Sigmoid colon (tissue), 7 donors: ENCODE results near the gene MOB3B. TPM values are rescaled to one million over a fixed set of nuclear protein-coding genes. Genes with fewer than 3 reads are reported as not detected.

Experiments used
- DNase-seq: peaks from one replicate; pipeline ENCODE4 v3.0.0-alpha.2; 2019
- H3K27ac ChIP-seq, 4 donors: fragments of 200-600 bp; sonication (generic); one replicate each; pipeline ENCODE4 v1.5.1; 2016 to 2019; ENCODE audit warnings: mild to moderate bottlenecking in 1 of 4
- H3K27me3 ChIP-seq, 3 donors: fragments of 200-600 bp; sonication (generic); one replicate each; pipeline ENCODE4 v1.5.1; 2019; ENCODE audit warnings: mild to moderate bottlenecking in 1 of 3
- H3K36me3 ChIP-seq, 4 donors: fragments of 200-600 bp; sonication (generic); one replicate each; pipeline ENCODE4 v1.5.1; 2016 to 2019
- H3K4me1 ChIP-seq, 4 donors: fragments of 200-600 bp; sonication (generic); one replicate each; pipeline ENCODE4 v1.5.1; 2017 to 2019
- H3K4me3 ChIP-seq, 4 donors: fragments of 200-600 bp; sonication (generic); one replicate each; pipeline ENCODE4 v1.5.1; 2017 to 2019; ENCODE audit warnings: mild to moderate bottlenecking in 2 of 4, moderate library complexity in 1 of 4
- H3K9me3 ChIP-seq, 4 donors: fragments of 200-600 bp in 3 of 4; sonication (generic) in 3 of 4; one replicate each; pipeline versions ENCODE4 v1.5.1 to v1.6.1; 2013 to 2019
- EP300 ChIP-seq, 4 donors: sonication (generic); formaldehyde crosslinking; IDR thresholded peaks; one replicate each; pipeline ENCODE4 v1.6.1; 2017; ENCODE audit warnings: antibody characterized with exemption in 4 of 4
- POLR2A ChIP-seq, 2 donors: fragments of 450-650 bp; IDR thresholded peaks; one replicate each; pipeline ENCODE4 v1.6.1; 2016; ENCODE audit warnings: antibody characterized with exemption in 2 of 2, mild to moderate bottlenecking in 2 of 2, moderate library complexity in 2 of 2
- POLR2AphosphoS5 ChIP-seq, 4 donors: sonication (generic); formaldehyde crosslinking; IDR thresholded peaks; one replicate each; pipeline ENCODE4 v1.6.1; 2017; ENCODE audit warnings: antibody characterized with exemption in 4 of 4
- WGBS, 2 donors: extraction: QIAGEN DNeasy Blood & Tissue Kit; methylation state at CpG; one replicate each; pipeline ENCODE4 v1.1.7; 2013; 5-methylcytosine and 5-hydroxymethylcytosine counted together
- intact Hi-C: fragments of 100-400 bp; cut with DNase I; formaldehyde crosslinking; loops from one replicate; pipeline ENCODE4 v1.15.1; 2023
- polyA plus RNA-seq, 3 donors: library from polyadenylated mRNA; stranded (reverse); fragments of 200-250 nt; gene quantifications; one replicate each; pipeline ENCODE4 v1.2.3, GENCODE V29; 2013
- total RNA-seq, 4 donors: library from RNA; depleted of rRNA; stranded (reverse); fragments of >200 nt; gene quantifications; one replicate each; pipeline ENCODE4 v1.1.0, GENCODE V29; 2016
- TF ChIP-seq, protein P1 (sequence below), 4 experiments: fragments of 450-650 bp in 3 of 4; fragments of 200-600 bp in 1 of 4; IDR thresholded peaks; one replicate each; pipeline ENCODE4 v1.5.1; 2016 to 2019; ENCODE audit warnings: antibody characterized with exemption in 4 of 4, mild to moderate bottlenecking in 3 of 4, moderate library complexity in 2 of 4
- donor health status: healthy with polysubstance abuse.
- donor health status: Bipolar disorder and iron deficiency.
- donor health status: healthy.

Gene MOB3B
- total and polyA plus RNA-seq, 7 donors: 6.9 to 23.4 (median 16.1) TPM

DNA sequence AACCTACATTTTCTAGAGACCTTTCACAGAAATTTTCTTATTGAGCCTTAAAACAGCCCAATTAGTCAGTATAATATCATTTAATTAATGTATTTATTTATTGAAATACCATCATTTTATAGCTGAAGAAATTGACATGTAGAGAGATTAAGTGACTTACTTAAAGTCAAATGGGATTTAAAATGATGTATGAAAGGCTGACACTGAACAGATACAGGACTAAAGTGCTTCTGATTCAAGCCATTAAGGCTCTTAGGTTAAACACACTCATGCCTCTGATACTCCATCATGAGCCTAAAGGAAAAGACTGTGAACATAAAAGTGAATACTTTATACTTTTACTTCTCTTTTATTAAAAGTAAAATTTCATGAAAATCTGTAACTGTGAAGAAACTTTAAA is 30.8 kb upstream of the MOB3B start:
- Histone ChIP-seq H3K4me1 (peaks cover 0 to 1% (median 0%) of the 10 kb centered on the region in 4 donors), H3K27me3 (no peaks in the 10 kb centered on the region), H3K27ac (no peak overlapping the region), H3K4me3 (no peak overlapping the region), H3K36me3 (peaks cover 6 to 90% (median 18%) of the 10 kb centered on the region in 4 donors), H3K9me3 (no peaks in the 10 kb centered on the region)
- DNase-seq: no peak
- TF ChIP-seq POLR2AphosphoS5 (IDR thresholded peaks at IDR 0.05): no peak
- TF ChIP-seq EP300 (IDR thresholded peaks at IDR 0.05): no peak
- no peak for TF ChIP-seq POLR2A (IDR thresholded peaks at IDR 0.05)
- TF ChIP-seq, protein P1, sequence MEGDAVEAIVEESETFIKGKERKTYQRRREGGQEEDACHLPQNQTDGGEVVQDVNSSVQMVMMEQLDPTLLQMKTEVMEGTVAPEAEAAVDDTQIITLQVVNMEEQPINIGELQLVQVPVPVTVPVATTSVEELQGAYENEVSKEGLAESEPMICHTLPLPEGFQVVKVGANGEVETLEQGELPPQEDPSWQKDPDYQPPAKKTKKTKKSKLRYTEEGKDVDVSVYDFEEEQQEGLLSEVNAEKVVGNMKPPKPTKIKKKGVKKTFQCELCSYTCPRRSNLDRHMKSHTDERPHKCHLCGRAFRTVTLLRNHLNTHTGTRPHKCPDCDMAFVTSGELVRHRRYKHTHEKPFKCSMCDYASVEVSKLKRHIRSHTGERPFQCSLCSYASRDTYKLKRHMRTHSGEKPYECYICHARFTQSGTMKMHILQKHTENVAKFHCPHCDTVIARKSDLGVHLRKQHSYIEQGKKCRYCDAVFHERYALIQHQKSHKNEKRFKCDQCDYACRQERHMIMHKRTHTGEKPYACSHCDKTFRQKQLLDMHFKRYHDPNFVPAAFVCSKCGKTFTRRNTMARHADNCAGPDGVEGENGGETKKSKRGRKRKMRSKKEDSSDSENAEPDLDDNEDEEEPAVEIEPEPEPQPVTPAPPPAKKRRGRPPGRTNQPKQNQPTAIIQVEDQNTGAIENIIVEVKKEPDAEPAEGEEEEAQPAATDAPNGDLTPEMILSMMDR (IDR thresholded peaks at IDR 0.05): no peak
- intact Hi-C loops: no loop called here

DNA sequence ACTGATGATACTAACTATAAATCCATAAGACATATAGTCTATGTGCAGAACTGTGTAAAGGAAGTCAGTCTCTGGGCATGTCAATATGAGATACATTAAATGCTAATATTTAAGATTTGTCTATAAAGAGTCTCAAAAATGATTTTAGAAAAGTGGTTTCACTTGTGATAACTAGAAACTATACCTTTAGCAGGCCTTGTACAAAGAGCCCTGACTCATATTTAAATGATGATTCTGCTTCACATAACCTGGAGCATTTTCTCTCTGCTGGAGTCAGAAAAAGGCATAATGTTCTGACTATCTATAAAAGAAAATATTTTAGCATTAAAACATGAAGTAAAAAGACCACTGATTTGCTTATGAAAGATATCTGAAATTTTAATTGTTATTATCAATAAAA is 28.7 kb upstream of the MOB3B start:
- intact Hi-C loops: no loop called here
- peaks cover 6 to 92% (median 24%) of the 10 kb centered on the region in 4 donors for H3K36me3 ChIP-seq
- TF ChIP-seq POLR2A (IDR thresholded peaks at IDR 0.05) (no peak), POLR2AphosphoS5 (IDR thresholded peaks at IDR 0.05) (no peak), EP300 (IDR thresholded peaks at IDR 0.05) (no peak)
- TF ChIP-seq, protein P1 (IDR thresholded peaks at IDR 0.05): no peak

DNA sequence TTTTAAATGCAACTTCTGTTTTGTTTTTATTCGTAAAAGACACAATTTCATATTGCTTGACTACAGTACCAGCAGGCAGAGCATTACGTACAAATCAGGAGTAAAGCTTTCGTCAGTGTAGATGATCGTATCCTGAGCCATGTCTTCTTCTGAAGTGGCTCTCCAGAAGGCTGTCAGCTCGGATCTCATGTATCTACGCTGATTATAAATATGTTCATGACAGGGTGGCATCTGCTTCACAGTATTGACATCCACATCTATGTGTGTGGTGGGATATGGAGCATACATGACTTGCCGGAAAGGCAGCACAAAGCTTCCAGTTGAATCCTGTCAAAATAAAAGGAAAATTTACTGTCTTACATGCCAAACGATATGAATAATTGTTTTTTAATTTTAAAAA is 26.9 kb upstream of the MOB3B start:
- Histone ChIP-seq H3K4me3 (no peak overlapping the region), H3K4me1 (no peaks in the 10 kb centered on the region), H3K36me3 (peaks cover 5 to 96% (median 23%) of the 10 kb centered on the region in 4 donors), H3K9me3 (no peaks in the 10 kb centered on the region), H3K27me3 (no peaks in the 10 kb centered on the region), H3K27ac (no peak overlapping the region)
- WGBS, 2 donors: 93 to 94% methylated on average over 8 of the region's 8 CpGs
- intact Hi-C loops: no loop called here
- TF ChIP-seq, protein P1 (IDR thresholded peaks at IDR 0.05): no peak
- no peak for TF ChIP-seq POLR2AphosphoS5 (IDR thresholded peaks at IDR 0.05)
- no peak for TF ChIP-seq POLR2A (IDR thresholded peaks at IDR 0.05)
- TF ChIP-seq EP300 (IDR thresholded peaks at IDR 0.05): no peak
- DNase-seq: no peak

More for the DNA sequence above, 28.7 kb upstream of the MOB3B start:
- DNase-seq: no peak
- no peak overlapping the region for H3K27ac ChIP-seq
- H3K9me3 ChIP-seq: no peaks in the 10 kb centered on the region
- no peaks in the 10 kb centered on the region for H3K4me1 ChIP-seq
- H3K27me3 ChIP-seq: no peaks in the 10 kb centered on the region
- no peak overlapping the region for H3K4me3 ChIP-seq

DNA sequence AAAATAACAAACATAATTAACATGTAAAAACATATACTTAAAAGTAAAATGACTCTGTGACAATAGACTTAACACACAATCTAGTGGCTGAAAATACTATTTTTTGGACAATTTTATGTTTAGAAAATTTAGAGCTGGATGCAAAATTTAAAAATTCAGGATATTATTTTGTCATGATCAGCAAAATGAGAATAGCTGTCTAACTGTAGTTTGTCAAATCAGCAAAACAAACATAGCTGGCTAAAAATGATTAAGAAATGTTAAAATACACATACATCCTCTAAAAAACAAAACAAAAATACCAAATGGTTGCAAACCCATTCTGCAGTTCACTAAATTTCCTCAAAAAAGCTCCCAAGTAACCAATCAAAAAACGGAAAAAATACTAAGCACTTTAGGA is 25.1 kb upstream of the MOB3B start:
- intact Hi-C loops: no loop called here
- no peak overlapping the region for H3K27ac ChIP-seq
- H3K27me3 ChIP-seq: no peaks in the 10 kb centered on the region
- H3K4me1 ChIP-seq: no peaks in the 10 kb centered on the region
- TF ChIP-seq, protein P1 (IDR thresholded peaks at IDR 0.05): no peak
- no peak for TF ChIP-seq POLR2A (IDR thresholded peaks at IDR 0.05)
- TF ChIP-seq POLR2AphosphoS5 (IDR thresholded peaks at IDR 0.05): no peak
- TF ChIP-seq EP300 (IDR thresholded peaks at IDR 0.05): no peak
- no peak overlapping the region for H3K4me3 ChIP-seq
- WGBS, 2 donors: 97 to 98% methylated on average over 1 of the region's 1 CpG
- H3K36me3 ChIP-seq: peaks cover 0 to 95% (median 18%) of the 10 kb centered on the region in 4 donors
- no peak for DNase-seq
- H3K9me3 ChIP-seq: no peaks in the 10 kb centered on the region

DNA sequence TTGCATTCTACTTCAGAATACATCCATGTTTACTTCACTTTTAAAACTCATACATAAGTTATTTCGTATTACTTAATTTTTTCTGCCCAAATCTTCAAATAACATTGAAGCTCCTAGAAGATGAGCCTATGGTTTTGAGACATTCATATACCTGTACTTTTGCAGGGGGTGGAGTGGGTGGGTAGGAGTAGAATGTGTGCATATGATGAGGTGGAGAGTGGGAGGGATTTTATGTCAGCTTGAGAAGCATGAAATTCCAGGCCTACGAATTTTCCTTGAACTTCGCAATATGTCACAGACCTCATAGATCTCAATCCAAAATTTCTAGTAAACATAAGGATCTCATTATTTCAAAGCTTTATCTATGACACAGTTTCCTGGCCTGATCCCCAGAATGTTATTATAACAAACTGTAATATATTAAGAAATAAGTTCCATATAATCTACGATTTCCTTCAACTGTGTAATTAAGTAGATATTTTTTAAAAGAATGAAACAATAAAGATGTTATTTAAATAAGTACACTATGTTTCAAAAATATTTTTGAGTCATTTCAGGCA is 19.7 kb upstream of the MOB3B start:
- Histone ChIP-seq H3K9me3 (no peaks in the 10 kb centered on the region), H3K27ac (no peak overlapping the region), H3K36me3 (peaks cover 0 to 56% (median 6%) of the 10 kb centered on the region in 4 donors), H3K4me1 (peaks cover 0 to 6% (median 4%) of the 10 kb centered on the region in 4 donors), H3K27me3 (no peaks in the 10 kb centered on the region), H3K4me3 (no peak overlapping the region)
- intact Hi-C loops: loop anchor here (10.0 kb wide), 2 partner anchors 424 to 514 kb away; no protein-coding TSS in a partner anchor
- 89 to 90% methylated on average over 4 of the region's 4 CpGs for WGBS, 2 donors
- TF ChIP-seq POLR2A (IDR thresholded peaks at IDR 0.05): no peak
- no peak for TF ChIP-seq POLR2AphosphoS5 (IDR thresholded peaks at IDR 0.05)
- no peak for TF ChIP-seq EP300 (IDR thresholded peaks at IDR 0.05)
- TF ChIP-seq, protein P1 (IDR thresholded peaks at IDR 0.05): no peak
- no peak for DNase-seq
